Body of pancreas (tissue), 4 donors: ENCODE results near the gene KCNQ4.

Experiments used
- CTCF ChIP-seq, 7 experiments: fragments of 450-650 bp in 4 of 7; fragments of 200-600 bp in 3 of 7; sonication (generic) in 3 of 7; IDR thresholded peaks; one replicate each; pipeline ENCODE4 v1.5.1; 2016 to 2019; ENCODE audit warnings: antibody characterized with exemption in 7 of 7
- POLR2A ChIP-seq, 3 donors: fragments of 450-650 bp; IDR thresholded peaks; one replicate each; pipeline ENCODE4 v1.6.1; 2016; ENCODE audit warnings: antibody characterized with exemption in 3 of 3, mild to moderate bottlenecking in 2 of 3

GRCh38 chr1:40803447-40803846 is 19.9 kb downstream of the KCNQ4 start:
- TF ChIP-seq CTCF (IDR thresholded peaks at IDR 0.05), result no peak
- TF ChIP-seq POLR2A (IDR thresholded peaks at IDR 0.05), result no peak
